ENCODE results near the gene LUC7L3. TPM values are rescaled to one million over a fixed set of nuclear protein-coding genes. Genes with fewer than 3 reads are reported as not detected.
A peak's percentile ranks its signal among the peaks of the same experiment; 100 is the strongest.
"Not testable (repeated sequence)": the region's sequence is repeated elsewhere in the genome, so short reads cannot be mapped to it uniquely, and the experiment has no call there.

LUC7L3 gene
- total RNA-seq, 4 donors from 2014 or later = 80.8 to 114 (median 105) TPM

DNA sequence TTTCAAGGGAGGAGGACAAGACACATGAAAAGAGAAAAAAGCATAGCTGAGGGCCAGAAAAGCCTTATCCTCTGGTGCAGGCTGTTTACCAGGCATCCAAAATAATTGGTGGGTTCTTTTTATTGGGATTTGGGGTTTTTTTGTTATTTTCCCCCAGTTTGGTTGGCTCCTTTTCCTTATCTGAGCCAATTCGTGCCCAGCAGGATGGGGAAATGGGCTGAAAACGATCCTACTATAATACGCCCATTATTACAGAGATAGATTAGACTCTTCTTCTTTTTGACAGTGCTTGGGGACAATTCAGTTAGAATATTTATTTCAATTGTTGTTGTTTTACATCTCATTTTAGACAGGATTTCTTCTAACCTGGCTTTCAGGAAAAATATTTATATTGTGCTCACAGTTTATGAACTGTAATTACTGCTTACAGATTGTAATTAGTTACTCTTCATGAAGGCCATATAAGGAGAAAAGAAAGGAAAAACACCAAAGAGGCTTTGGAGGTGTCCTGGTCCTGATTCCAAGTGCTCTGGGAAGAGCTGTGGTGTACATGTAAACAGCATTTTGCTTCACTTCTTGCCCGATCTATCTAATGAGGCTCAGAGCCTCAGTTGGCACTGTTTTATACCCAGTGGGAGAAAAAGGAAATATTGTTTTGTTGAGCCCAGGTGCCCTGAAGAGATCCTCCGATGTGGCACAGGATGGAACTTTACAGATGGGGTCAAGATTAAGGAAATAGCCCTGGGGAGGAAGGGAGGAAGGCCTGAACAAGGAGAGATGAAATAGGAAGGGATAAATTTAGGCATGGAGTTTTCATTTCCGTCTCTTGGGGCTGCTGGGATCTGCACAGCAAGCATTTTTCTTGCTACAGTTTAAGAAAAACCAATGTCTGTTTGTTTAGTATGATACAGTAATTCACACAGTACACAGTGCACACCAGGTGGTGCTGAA is 11.1 kb upstream of the LUC7L3 start:
- TF ChIP-seq POLR2A (IDR thresholded peaks at IDR 0.05) (no peak), EP300 (IDR thresholded peaks at IDR 0.05) (peak; percentile 6 to 13)
- TF ChIP-seq, protein P1, sequence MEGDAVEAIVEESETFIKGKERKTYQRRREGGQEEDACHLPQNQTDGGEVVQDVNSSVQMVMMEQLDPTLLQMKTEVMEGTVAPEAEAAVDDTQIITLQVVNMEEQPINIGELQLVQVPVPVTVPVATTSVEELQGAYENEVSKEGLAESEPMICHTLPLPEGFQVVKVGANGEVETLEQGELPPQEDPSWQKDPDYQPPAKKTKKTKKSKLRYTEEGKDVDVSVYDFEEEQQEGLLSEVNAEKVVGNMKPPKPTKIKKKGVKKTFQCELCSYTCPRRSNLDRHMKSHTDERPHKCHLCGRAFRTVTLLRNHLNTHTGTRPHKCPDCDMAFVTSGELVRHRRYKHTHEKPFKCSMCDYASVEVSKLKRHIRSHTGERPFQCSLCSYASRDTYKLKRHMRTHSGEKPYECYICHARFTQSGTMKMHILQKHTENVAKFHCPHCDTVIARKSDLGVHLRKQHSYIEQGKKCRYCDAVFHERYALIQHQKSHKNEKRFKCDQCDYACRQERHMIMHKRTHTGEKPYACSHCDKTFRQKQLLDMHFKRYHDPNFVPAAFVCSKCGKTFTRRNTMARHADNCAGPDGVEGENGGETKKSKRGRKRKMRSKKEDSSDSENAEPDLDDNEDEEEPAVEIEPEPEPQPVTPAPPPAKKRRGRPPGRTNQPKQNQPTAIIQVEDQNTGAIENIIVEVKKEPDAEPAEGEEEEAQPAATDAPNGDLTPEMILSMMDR (IDR thresholded peaks at IDR 0.05) = no peak
- no peak for DNase-seq (ENCODE audit: low spot score in 2 of 2)
- Histone ChIP-seq H3K36me3 (peaks cover 0 to 13% (median 0%) of the 10 kb centered on the region in 3 donors), H3K4me1 (peaks cover 0 to 53% (median 20%) of the 10 kb centered on the region in 4 donors), H3K27me3 (no peaks in the 10 kb centered on the region), H3K27ac (peak overlapping the region; percentile 95 to 100 (median 99)), H3K4me3 (peak overlapping the region; percentile 47 to 78 (median 71)), H3K9me3 (no peaks in the 10 kb centered on the region)
- WGBS, 2 donors = 1 to 3% methylated on average over 6 of the region's 6 CpGs

DNA sequence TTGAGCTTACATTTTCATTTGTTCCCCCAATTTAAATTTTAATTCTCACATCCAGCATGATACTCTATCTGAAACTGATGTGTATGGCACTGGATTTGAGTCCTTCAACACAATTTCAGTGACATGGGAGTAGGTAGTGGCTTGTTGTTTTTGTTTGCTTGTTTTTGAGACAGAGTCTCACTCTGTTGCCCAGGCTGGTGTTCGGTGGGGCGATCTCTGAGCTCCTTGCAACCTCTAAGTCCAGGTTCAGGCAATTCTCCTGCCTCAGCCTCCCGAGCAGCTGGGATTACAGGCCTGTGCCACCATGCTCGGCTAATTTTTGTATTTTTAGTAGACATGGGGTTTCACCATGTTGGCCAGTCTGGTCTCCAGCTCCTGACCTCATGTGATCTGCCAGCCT is 10.3 kb upstream of the LUC7L3 start:
- not testable (repeated sequence) for H3K4me3 ChIP-seq; H3K9me3 ChIP-seq; H3K27me3 ChIP-seq; H3K36me3 ChIP-seq; DNase-seq (ENCODE audit: low spot score in 2 of 2)
- WGBS, 2 donors = 76 to 77% methylated on average over 4 of the region's 4 CpGs
- Histone ChIP-seq H3K4me1 (peaks cover 0 to 46% (median 20%) of the 10 kb centered on the region in 4 donors), H3K27ac (peak overlapping the region; percentile 95 to 100 (median 99))

DNA sequence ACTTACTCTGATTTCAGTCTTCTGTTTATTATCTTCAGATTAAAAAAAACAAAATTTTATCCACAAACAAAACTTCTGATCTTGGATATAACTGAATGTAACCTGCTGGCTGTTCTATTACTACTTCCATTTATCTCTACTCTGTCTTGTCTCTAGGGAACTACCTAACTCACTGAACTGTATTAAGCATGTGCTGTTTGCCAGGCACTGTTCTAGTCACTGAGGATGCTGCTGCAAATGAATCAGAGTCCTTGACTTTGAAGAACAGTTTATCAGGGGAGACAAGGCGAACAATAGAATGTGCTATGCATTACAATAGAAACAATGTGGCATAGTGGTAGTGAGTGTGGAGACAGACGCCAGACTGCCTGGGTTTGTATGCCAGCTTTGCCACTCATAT is 9.4 kb upstream of the LUC7L3 start:
- WGBS, 2 donors = 78 to 88% methylated on average over 2 of the region's 2 CpGs
- peak overlapping the region in 3 of 4 donors; percentile 95 to 100 (median 99) for H3K27ac ChIP-seq

DNA sequence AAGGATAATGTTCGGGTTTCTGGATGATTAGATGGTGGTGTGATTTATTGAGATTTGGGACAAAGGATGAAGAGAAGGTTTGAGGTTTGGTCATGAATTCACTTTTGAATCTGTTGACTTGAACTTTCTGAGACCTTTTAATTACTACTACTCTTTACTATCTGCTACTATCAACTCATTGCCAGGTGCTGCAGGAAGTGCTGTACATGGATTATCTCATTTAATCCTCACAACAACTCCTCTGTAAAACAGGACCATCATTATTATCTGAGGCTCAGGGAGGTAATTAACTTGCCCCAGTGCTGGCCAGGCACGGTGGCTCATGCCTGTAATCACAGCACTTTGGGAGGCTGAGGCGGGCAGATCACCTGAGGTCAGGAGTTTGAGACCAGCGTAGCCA is 8.8 kb upstream of the LUC7L3 start:
- Histone ChIP-seq H3K4me1 (peaks cover 0 to 33% (median 20%) of the 10 kb centered on the region in 4 donors), H3K9me3 (no peaks in the 10 kb centered on the region), H3K4me3 (no peak overlapping the region), H3K27ac (no peak overlapping the region), H3K36me3 (no peaks in the 10 kb centered on the region), H3K27me3 (no peaks in the 10 kb centered on the region)
- DNase-seq (ENCODE audit: low spot score in 2 of 2) = no peak
- WGBS, 2 donors = 85% methylated on average over 4 of the region's 4 CpGs
- TF ChIP-seq EP300 (IDR thresholded peaks at IDR 0.05) = no peak
- no peak for TF ChIP-seq POLR2A (IDR thresholded peaks at IDR 0.05)
- TF ChIP-seq, protein P1 (IDR thresholded peaks at IDR 0.05) = no peak

More for the DNA sequence above, 9.4 kb upstream of the LUC7L3 start:
- H3K9me3 ChIP-seq = no peaks in the 10 kb centered on the region
- no peak overlapping the region for H3K4me3 ChIP-seq
- H3K27me3 ChIP-seq = no peaks in the 10 kb centered on the region
- peaks cover 0 to 39% (median 20%) of the 10 kb centered on the region in 4 donors for H3K4me1 ChIP-seq
- DNase-seq (ENCODE audit: low spot score in 2 of 2) = no peak
- TF ChIP-seq, protein P1 (IDR thresholded peaks at IDR 0.05) = no peak
- TF ChIP-seq EP300 (IDR thresholded peaks at IDR 0.05) = no peak
- TF ChIP-seq POLR2A (IDR thresholded peaks at IDR 0.05) = no peak
- H3K36me3 ChIP-seq = peaks cover 0 to 1% (median 0%) of the 10 kb centered on the region in 3 donors

DNA sequence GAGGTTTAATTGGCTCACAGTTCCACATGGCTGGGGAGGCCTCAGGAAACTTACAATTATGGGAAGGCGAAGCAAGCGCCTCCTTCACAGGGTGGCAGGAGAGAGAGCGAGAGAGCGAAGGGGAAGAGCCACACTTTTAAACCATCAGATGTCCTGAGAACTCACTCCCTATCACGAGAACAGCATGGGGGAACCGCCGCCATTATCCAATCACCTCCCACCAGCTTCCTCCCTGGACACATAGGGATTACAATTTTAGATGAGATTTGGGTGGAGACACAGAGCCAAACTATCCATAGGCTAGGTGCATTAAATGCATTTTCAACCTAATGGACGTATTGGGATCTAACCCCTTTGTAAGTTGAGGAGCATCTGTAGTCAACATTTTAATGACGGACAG is 6.8 kb upstream of the LUC7L3 start:
- DNase-seq (ENCODE audit: low spot score in 2 of 2) = no peak
- peaks cover 0 to 22% (median 12%) of the 10 kb centered on the region in 4 donors for H3K4me1 ChIP-seq
- H3K27ac ChIP-seq = no peak overlapping the region
- H3K9me3 ChIP-seq = no peaks in the 10 kb centered on the region
- no peak overlapping the region for H3K4me3 ChIP-seq
- no peaks in the 10 kb centered on the region for H3K27me3 ChIP-seq
- 73 to 78% methylated on average over 9 of the region's 9 CpGs for WGBS, 2 donors
- no peaks in the 10 kb centered on the region for H3K36me3 ChIP-seq
- TF ChIP-seq, protein P1 (IDR thresholded peaks at IDR 0.05) = no peak
- TF ChIP-seq EP300 (IDR thresholded peaks at IDR 0.05) = no peak
- no peak for TF ChIP-seq POLR2A (IDR thresholded peaks at IDR 0.05)
